Activated naive CD8-positive, alpha-beta T cell treated with anti-CD3 and anti-CD28 coated beads, Interleukin-2, amount 50 U/mL, for 24 hours (primary cell): ENCODE results near the gene PPM1N.

Source experiments
- ATAC-seq: fragments of 150-1000 bp; cut with Tn5 transposase; one replicate; pipeline ENCODE4 v1.10.0; 2021
- DNase-seq: peaks from one replicate; pipeline ENCODE4 v3.0.0; 2021
- H3K27ac Mint-ChIP-seq: one replicate; pipeline ENCODE4 v1.8.0; 2021; ENCODE audit warnings: mild to moderate bottlenecking, mixed read lengths
- H3K27me3 Mint-ChIP-seq: one replicate; pipeline ENCODE4 v1.8.0; 2021; ENCODE audit warnings: mixed read lengths
- H3K36me3 Mint-ChIP-seq: one replicate; pipeline ENCODE4 v1.8.0; 2021; ENCODE audit warnings: low read depth, mixed read lengths
- H3K4me1 Mint-ChIP-seq: one replicate; pipeline ENCODE4 v1.8.0; 2021; ENCODE audit warnings: mixed read lengths
- H3K4me3 Mint-ChIP-seq: one replicate; pipeline ENCODE4 v1.8.0; 2021; ENCODE audit warnings: mild to moderate bottlenecking, moderate library complexity, mixed read lengths
- H3K9me3 Mint-ChIP-seq: one replicate; pipeline ENCODE4 v1.8.0; 2021; ENCODE audit warnings: mixed read lengths

PPM1N gene

GRCh38 chr19:45498411-45499195, at the start of gene PPM1N:
Gene PPM1N (plus strand): TSS chr19:45498443. CDS start chr19:45498473, 30 bp downstream.
- Mint-ChIP-seq H3K27me3 (peaks cover 29% of the 10 kb centered on the region), H3K27ac (peak within 1 kb of the TSS; percentile 75), H3K9me3 (no peaks in the 10 kb centered on the region), H3K4me3 (peak within 1 kb of the TSS; percentile 84), H3K36me3 (no peaks in the 10 kb centered on the region), H3K4me1 (peaks cover 38% of the 10 kb centered on the region)
- DNase-seq: peak; percentile 75
- peak; percentile 57 for ATAC-seq

- DNase-seq (no peak), ATAC-seq (no peak)
- Mint-ChIP-seq H3K9me3 (no peaks in the 10 kb centered on the region), H3K27ac (peak overlapping the region; percentile 78), H3K36me3 (peaks cover 8% of the 10 kb centered on the region), H3K4me1 (peaks cover 52% of the 10 kb centered on the region), H3K27me3 (no peaks in the 10 kb centered on the region), H3K4me3 (peak overlapping the region; percentile 91)
These were observed 49.4 kb upstream of the PPM1N start for GRCh38 chr19:45448887-45449299.

GRCh38 chr19:45450012-45450333, 48.3 kb upstream of the PPM1N start:
- peaks cover 48% of the 10 kb centered on the region for H3K4me1 Mint-ChIP-seq
- DNase-seq: peak; percentile 25
- H3K36me3 Mint-ChIP-seq: peaks cover 8% of the 10 kb centered on the region
- peak overlapping the region; percentile 94 for H3K27ac Mint-ChIP-seq
- ATAC-seq: peak; percentile 18
- peak overlapping the region; percentile 91 for H3K4me3 Mint-ChIP-seq
- H3K27me3 Mint-ChIP-seq: no peaks in the 10 kb centered on the region
- no peaks in the 10 kb centered on the region for H3K9me3 Mint-ChIP-seq

GRCh38 chr19:45451131-45451849, 47.0 kb upstream of the PPM1N start:
- Mint-ChIP-seq H3K27ac (peak overlapping the region; percentile 91), H3K4me1 (peaks cover 52% of the 10 kb centered on the region), H3K9me3 (no peaks in the 10 kb centered on the region), H3K27me3 (no peaks in the 10 kb centered on the region), H3K36me3 (peaks cover 4% of the 10 kb centered on the region), H3K4me3 (peak overlapping the region; percentile 83)
- ATAC-seq (peak; percentile 30), DNase-seq (peak; percentile 48)

- Mint-ChIP-seq H3K27ac (peak overlapping the region; percentile 91), H3K4me3 (peak overlapping the region; percentile 83), H3K9me3 (no peaks in the 10 kb centered on the region), H3K4me1 (peaks cover 53% of the 10 kb centered on the region), H3K27me3 (no peaks in the 10 kb centered on the region), H3K36me3 (peaks cover 4% of the 10 kb centered on the region)
- DNase-seq (no peak), ATAC-seq (no peak)
These were observed 46.3 kb upstream of the PPM1N start for GRCh38 chr19:45451850-45452387.

- Mint-ChIP-seq H3K27me3 (peaks cover 2% of the 10 kb centered on the region), H3K9me3 (no peaks in the 10 kb centered on the region), H3K4me1 (peaks cover 35% of the 10 kb centered on the region), H3K4me3 (peak overlapping the region; percentile 38), H3K36me3 (peaks cover 2% of the 10 kb centered on the region), H3K27ac (peak overlapping the region; percentile 87)
- DNase-seq (peak; percentile 79), ATAC-seq (peak; percentile 89)
These were observed 42.3 kb upstream of the PPM1N start for GRCh38 chr19:45455707-45456499.

GRCh38 chr19:45456500-45456815, 41.8 kb upstream of the PPM1N start:
- Mint-ChIP-seq H3K27ac (peak overlapping the region; percentile 87), H3K4me1 (peaks cover 30% of the 10 kb centered on the region), H3K9me3 (no peaks in the 10 kb centered on the region), H3K36me3 (no peaks in the 10 kb centered on the region), H3K4me3 (peak overlapping the region; percentile 38), H3K27me3 (peaks cover 2% of the 10 kb centered on the region)
- no peak for DNase-seq
- ATAC-seq: no peak

- H3K4me1 Mint-ChIP-seq: peaks cover 21% of the 10 kb centered on the region
- H3K27ac Mint-ChIP-seq: no peak overlapping the region
- no peaks in the 10 kb centered on the region for H3K36me3 Mint-ChIP-seq
- peaks cover 2% of the 10 kb centered on the region for H3K27me3 Mint-ChIP-seq
- no peak overlapping the region for H3K4me3 Mint-ChIP-seq
- no peaks in the 10 kb centered on the region for H3K9me3 Mint-ChIP-seq
- DNase-seq: no peak
- ATAC-seq: no peak
These were observed 40.5 kb upstream of the PPM1N start for GRCh38 chr19:45457776-45458175.

- H3K4me1 Mint-ChIP-seq: peaks cover 11% of the 10 kb centered on the region
- ATAC-seq (no peak), DNase-seq (no peak)
- no peak overlapping the region for H3K4me3 Mint-ChIP-seq
- H3K27ac Mint-ChIP-seq: no peak overlapping the region
- no peaks in the 10 kb centered on the region for H3K9me3 Mint-ChIP-seq
- no peaks in the 10 kb centered on the region for H3K36me3 Mint-ChIP-seq
- peaks cover 10% of the 10 kb centered on the region for H3K27me3 Mint-ChIP-seq
These were observed 37.4 kb upstream of the PPM1N start for GRCh38 chr19:45460807-45461347.

- Mint-ChIP-seq H3K27ac (no peak overlapping the region), H3K36me3 (no peaks in the 10 kb centered on the region), H3K27me3 (peaks cover 10% of the 10 kb centered on the region), H3K4me3 (no peak overlapping the region), H3K9me3 (no peaks in the 10 kb centered on the region), H3K4me1 (peaks cover 5% of the 10 kb centered on the region)
- ATAC-seq (no peak), DNase-seq (no peak)
These were observed 36.1 kb upstream of the PPM1N start for GRCh38 chr19:45462174-45462573.

GRCh38 chr19:45463241-45463640, 35.0 kb upstream of the PPM1N start:
- Mint-ChIP-seq H3K36me3 (no peaks in the 10 kb centered on the region), H3K4me1 (peaks cover 9% of the 10 kb centered on the region), H3K9me3 (no peaks in the 10 kb centered on the region), H3K27ac (no peak overlapping the region), H3K27me3 (peaks cover 10% of the 10 kb centered on the region), H3K4me3 (no peak overlapping the region)
- ATAC-seq (no peak), DNase-seq (no peak)

- no peaks in the 10 kb centered on the region for H3K9me3 Mint-ChIP-seq
- no peak overlapping the region for H3K27ac Mint-ChIP-seq
- DNase-seq: no peak
- ATAC-seq: no peak
- H3K27me3 Mint-ChIP-seq: peaks cover 10% of the 10 kb centered on the region
- H3K4me3 Mint-ChIP-seq: no peak overlapping the region
- H3K36me3 Mint-ChIP-seq: no peaks in the 10 kb centered on the region
- peaks cover 14% of the 10 kb centered on the region for H3K4me1 Mint-ChIP-seq
These were observed 34.0 kb upstream of the PPM1N start for GRCh38 chr19:45464274-45464673.

GRCh38 chr19:45464852-45465441, 33.3 kb upstream of the PPM1N start:
- DNase-seq (no peak), ATAC-seq (no peak)
- H3K9me3 Mint-ChIP-seq: no peaks in the 10 kb centered on the region

GRCh38 chr19:45467115-45467455, 31.2 kb upstream of the PPM1N start:
- peaks cover 19% of the 10 kb centered on the region for H3K36me3 Mint-ChIP-seq
- peak overlapping the region; percentile 49 for H3K27ac Mint-ChIP-seq
- peak overlapping the region; percentile 86 for H3K4me3 Mint-ChIP-seq
- ATAC-seq (no peak), DNase-seq (no peak)
- H3K27me3 Mint-ChIP-seq: peaks cover 13% of the 10 kb centered on the region
- H3K4me1 Mint-ChIP-seq: peaks cover 36% of the 10 kb centered on the region
- H3K9me3 Mint-ChIP-seq: no peaks in the 10 kb centered on the region

More at GRCh38 chr19:45464852-45465441, 33.3 kb upstream of the PPM1N start:
- H3K36me3 Mint-ChIP-seq: peaks cover 6% of the 10 kb centered on the region
- peaks cover 20% of the 10 kb centered on the region for H3K4me1 Mint-ChIP-seq
- H3K27ac Mint-ChIP-seq: no peak overlapping the region
- H3K27me3 Mint-ChIP-seq: peaks cover 10% of the 10 kb centered on the region
- H3K4me3 Mint-ChIP-seq: no peak overlapping the region
